KMS-11 (cell line): ENCODE results near the gene DSTN.

Experiments
- H2AFZ ChIP-seq: fragments of 200-600 bp; sonication (generic); 2 replicates; pipeline ENCODE4 v1.6.1; 2016; ENCODE audit warnings: antibody characterized with exemption, mixed run types, low read depth
- H3K27ac ChIP-seq: fragments of 200-600 bp; sonication (generic); 2 replicates; pipeline ENCODE4 v1.6.1; 2016; ENCODE audit warnings: mild to moderate bottlenecking, mixed run types
- H3K27me3 ChIP-seq: fragments of 200-600 bp; sonication (generic); 2 replicates; pipeline ENCODE4 v1.6.1; 2017; ENCODE audit warnings: mild to moderate bottlenecking, low read depth, mixed run types, moderate library complexity; ENCODE audit not compliant: insufficient read depth
- H3K36me3 ChIP-seq: fragments of 200-600 bp; sonication (generic); 2 replicates; pipeline ENCODE4 v1.6.1; 2017; ENCODE audit warnings: mild to moderate bottlenecking, mixed run types; ENCODE audit not compliant: insufficient read depth
- H3K4me1 ChIP-seq: fragments of 200-600 bp; sonication (generic); 2 replicates; pipeline ENCODE4 v1.6.1; 2016; ENCODE audit warnings: mild to moderate bottlenecking, low read depth, mixed run types; ENCODE audit not compliant: poor library complexity, severe bottlenecking
- H3K4me2 ChIP-seq: fragments of 200-600 bp; sonication (generic); 2 replicates; pipeline ENCODE4 v1.7.0; 2016; ENCODE audit warnings: mild to moderate bottlenecking, mixed run types
- H3K4me3 ChIP-seq: fragments of 200-600 bp; sonication (generic); IDR thresholded peaks from 2 replicates; pipeline ENCODE4 v1.6.1; 2017; ENCODE audit warnings: low read depth, low read length, mixed read lengths; ENCODE audit not compliant: insufficient read depth
- H3K79me2 ChIP-seq: fragments of 200-600 bp; sonication (generic); 2 replicates; pipeline ENCODE4 v1.6.1; 2016; ENCODE audit warnings: low read depth, mixed run types; ENCODE audit not compliant: insufficient read depth
- H3K9ac ChIP-seq: fragments of 200-600 bp; sonication (generic); 2 replicates; pipeline ENCODE4 v1.6.1; 2016; ENCODE audit warnings: mild to moderate bottlenecking, mixed run types
- H4K20me1 ChIP-seq: fragments of 200-600 bp; sonication (generic); 2 replicates; pipeline ENCODE4 v1.6.1; 2016; ENCODE audit warnings: mild to moderate bottlenecking, mixed run types; ENCODE audit not compliant: insufficient read depth
- CTCF ChIP-seq: fragments of 200-600 bp; sonication (generic); conservative IDR thresholded peaks from 2 replicates; pipeline ENCODE4 v1.6.1; 2017; ENCODE audit warnings: low read depth, mild to moderate bottlenecking, antibody characterized with exemption, low read length, moderate library complexity, mixed read lengths

DSTN gene

GRCh38 chr20:17543531-17544131, 26.2 kb upstream of the DSTN start:
- Histone ChIP-seq H2AFZ (no peak overlapping the region), H3K27me3 (no peaks in the 10 kb centered on the region), H3K9ac (no peak overlapping the region), H3K27ac (no peak overlapping the region), H3K79me2 (no peaks in the 10 kb centered on the region), H3K4me3 (no peak overlapping the region), H3K36me3 (no peaks in the 10 kb centered on the region), H4K20me1 (no peaks in the 10 kb centered on the region), H3K4me1 (peaks cover 9% of the 10 kb centered on the region), H3K4me2 (no peak overlapping the region)
- no peak for TF ChIP-seq CTCF

DNA sequence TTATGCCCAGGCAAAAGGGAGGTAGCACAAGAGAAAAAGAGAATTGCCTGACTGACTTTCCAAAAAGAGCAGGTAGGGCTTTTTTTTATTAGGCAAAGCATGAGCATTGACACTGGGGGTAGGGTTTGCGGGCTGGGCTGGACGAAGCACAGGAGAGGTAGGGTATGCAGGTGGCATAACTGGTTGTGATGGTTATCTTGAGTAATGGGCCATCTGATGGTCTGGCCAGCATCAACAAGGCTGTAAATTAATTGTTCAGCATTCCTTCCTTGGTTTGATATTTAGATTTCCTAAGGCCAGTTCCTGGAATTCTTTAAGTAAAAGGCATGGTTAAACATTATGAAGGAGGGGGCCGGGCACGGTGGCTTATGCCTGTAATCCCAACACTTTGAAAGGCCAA, 24.7 kb upstream of the DSTN start:
- no peak for TF ChIP-seq CTCF
- H3K9ac ChIP-seq = no peak overlapping the region
- H3K4me3 ChIP-seq = no peak overlapping the region
- H3K27me3 ChIP-seq = no peaks in the 10 kb centered on the region
- H3K4me1 ChIP-seq = no peaks in the 10 kb centered on the region
- H3K36me3 ChIP-seq = no peaks in the 10 kb centered on the region
- H3K79me2 ChIP-seq = no peaks in the 10 kb centered on the region
- H3K27ac ChIP-seq = no peak overlapping the region
- H3K4me2 ChIP-seq = no peak overlapping the region
- no peaks in the 10 kb centered on the region for H4K20me1 ChIP-seq
- H2AFZ ChIP-seq = no peak overlapping the region

DNA sequence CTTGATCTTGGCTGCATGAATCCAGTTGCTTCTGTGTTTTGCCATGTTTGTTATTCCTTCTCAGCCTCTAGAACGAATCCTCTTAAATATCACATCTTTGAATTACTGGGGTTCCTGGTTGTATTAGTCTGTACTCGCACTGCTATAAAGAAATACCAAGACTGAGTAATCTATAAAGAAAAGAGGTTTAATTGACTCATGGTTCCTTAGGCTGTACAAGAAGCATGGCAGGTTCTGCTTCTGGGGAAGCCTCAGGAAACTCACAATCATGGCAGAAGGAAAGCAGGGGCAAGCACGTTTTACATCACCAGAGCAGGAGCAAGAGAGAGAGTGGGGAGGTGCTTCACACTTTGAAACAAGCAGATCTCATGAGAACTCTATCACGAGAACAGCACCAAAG, 20.7 kb upstream of the DSTN start:
- no peak for TF ChIP-seq CTCF
- H2AFZ ChIP-seq = no peak overlapping the region
- H3K9ac ChIP-seq = no peak overlapping the region
- H3K4me3 ChIP-seq = no peak overlapping the region
- H3K27ac ChIP-seq = no peak overlapping the region
- H3K36me3 ChIP-seq = no peaks in the 10 kb centered on the region
- no peak overlapping the region for H3K4me2 ChIP-seq
- no peaks in the 10 kb centered on the region for H3K79me2 ChIP-seq
- H3K4me1 ChIP-seq = no peaks in the 10 kb centered on the region
- H3K27me3 ChIP-seq = no peaks in the 10 kb centered on the region
- no peaks in the 10 kb centered on the region for H4K20me1 ChIP-seq

DNA sequence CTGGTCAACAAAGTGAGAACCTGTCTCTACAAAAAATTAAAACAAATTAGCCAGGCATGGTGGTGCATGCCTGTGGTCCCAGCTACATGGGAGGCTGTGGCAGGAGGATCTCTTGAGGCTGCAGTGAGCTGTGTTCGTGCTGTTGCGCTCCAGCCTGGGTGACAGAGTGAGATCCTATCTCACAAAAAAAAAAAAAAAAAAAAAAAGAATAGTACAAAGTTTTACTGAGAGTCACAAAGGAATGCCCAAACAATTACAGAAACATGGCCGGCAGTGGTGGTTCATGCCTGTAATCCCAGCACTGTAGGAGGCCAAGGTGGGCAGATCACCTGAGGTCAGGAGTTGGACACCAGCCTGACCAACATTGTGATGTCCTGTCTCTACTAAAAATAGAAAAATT, 14.8 kb upstream of the DSTN start:
- Histone ChIP-seq H3K4me2 (no peak overlapping the region), H3K4me1 (no peaks in the 10 kb centered on the region), H3K9ac (no peak overlapping the region), H3K4me3 (no peak overlapping the region), H3K27ac (no peak overlapping the region), H4K20me1 (no peaks in the 10 kb centered on the region), H3K27me3 (no peaks in the 10 kb centered on the region), H3K36me3 (no peaks in the 10 kb centered on the region), H3K79me2 (no peaks in the 10 kb centered on the region), H2AFZ (no peak overlapping the region)
- no peak for TF ChIP-seq CTCF
